Measurements from ENCODE around the gene CACNG4. TPM values are rescaled to one million over a fixed set of nuclear protein-coding genes. Genes with fewer than 3 reads are reported as not detected.

The CACNG4 gene
- total and polyA plus RNA-seq, 9 of the 15 experiments (the other 6 are each of a cell fraction or from before 2014, with no cell fraction given) = 0.07 TPM; not detected in 8

DNA sequence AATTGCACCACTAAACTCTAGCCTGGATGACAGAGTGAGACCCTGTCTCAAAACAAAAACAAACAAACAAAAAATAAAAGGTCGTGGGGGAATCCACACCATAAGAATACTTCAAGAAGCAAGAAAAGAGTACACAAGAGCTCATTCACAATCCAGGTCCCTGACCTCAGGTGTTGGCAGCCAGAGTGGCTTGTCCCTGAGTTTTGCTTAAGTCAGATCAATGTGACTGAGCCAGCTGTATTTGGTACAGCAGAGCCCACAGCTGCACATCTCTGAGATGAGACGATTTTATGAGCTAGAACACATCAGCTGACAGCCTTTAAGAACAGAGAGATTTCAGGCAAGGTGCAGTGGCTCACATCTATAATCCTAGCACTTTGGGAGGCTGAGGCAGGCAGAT, 102.2 kb downstream of the CACNG4 start:
- Histone ChIP-seq H3K9me3 (replicated peaks; ENCODE audit: control insufficient read depth, insufficient read depth, low read depth, low read length) (no peaks in the 10 kb centered on the region), H3K4me1 (replicated peaks in 1 of 2; ENCODE audit: control insufficient read depth in 2 of 2, insufficient read depth in 2 of 2, low read length in 2 of 2) (no peaks in the 10 kb centered on the region; a peak in 1 of 5 replicates), H3K79me2 (ENCODE audit: control insufficient read depth, insufficient read depth, low read length) (no peaks in the 10 kb centered on the region), H2AFZ (ENCODE audit: low read depth, low read length) (no peak overlapping the region), H3K4me3 (no peak overlapping the region), H3K36me3 (ENCODE audit: control insufficient read depth, insufficient read depth, low read length) (no peaks in the 10 kb centered on the region), H3K27me3 (ENCODE audit: control insufficient read depth in 2 of 2, insufficient read depth in 2 of 2, low read length in 2 of 2) (no peaks in the 10 kb centered on the region), H3K9ac (ENCODE audit: insufficient read depth in 1 of 2, low read depth in 2 of 2, low read length in 2 of 2) (no peak overlapping the region), H3K4me2 (ENCODE audit: insufficient read depth, low read length) (no peak overlapping the region), H3K27ac (ENCODE audit: extremely low read depth, low read depth, low read length) (no peak overlapping the region), H3K9me1 (ENCODE audit: control insufficient read depth, insufficient read depth, low read length) (no peaks in the 10 kb centered on the region), H4K20me1 (replicated peaks; ENCODE audit: control insufficient read depth, insufficient read depth, low read length) (peaks cover 8% of the 10 kb centered on the region; the same call in 1 of the 2 replicates)
- no peak for DNase-seq (ENCODE audit: extremely low read depth in 1 of 4, low spot score in 3 of 4)
- ChIA-PET CTCF (ENCODE audit: low intra/inter-chr PET ratio) (no interaction called here), POLR2A (interaction anchor here (0.6 to 1.2 kb wide), 3 partner anchors 8 to 197 kb away, joined by 4 to 6 read pairs (median 5); no protein-coding TSS in a partner anchor)
- in situ Hi-C loops (cut with MboI) = no loop called here
- intact Hi-C loops (cut with micrococcal nuclease) = no loop called here
- no TSS peak for BruUV-seq (replicated peaks)
- WGBS (ENCODE audit: insufficient coverage, low coverage, missing lambda C conversion rate) = 0% methylated on average over 2 of the region's 2 CpGs
- no peak for FAIRE-seq
- TF ChIP-seq, protein P1, sequence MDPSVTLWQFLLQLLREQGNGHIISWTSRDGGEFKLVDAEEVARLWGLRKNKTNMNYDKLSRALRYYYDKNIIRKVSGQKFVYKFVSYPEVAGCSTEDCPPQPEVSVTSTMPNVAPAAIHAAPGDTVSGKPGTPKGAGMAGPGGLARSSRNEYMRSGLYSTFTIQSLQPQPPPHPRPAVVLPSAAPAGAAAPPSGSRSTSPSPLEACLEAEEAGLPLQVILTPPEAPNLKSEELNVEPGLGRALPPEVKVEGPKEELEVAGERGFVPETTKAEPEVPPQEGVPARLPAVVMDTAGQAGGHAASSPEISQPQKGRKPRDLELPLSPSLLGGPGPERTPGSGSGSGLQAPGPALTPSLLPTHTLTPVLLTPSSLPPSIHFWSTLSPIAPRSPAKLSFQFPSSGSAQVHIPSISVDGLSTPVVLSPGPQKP (CRISPR knock-in tag; IDR thresholded peaks at IDR 0.05) = no peak
- ATAC-seq = no peak

DNA sequence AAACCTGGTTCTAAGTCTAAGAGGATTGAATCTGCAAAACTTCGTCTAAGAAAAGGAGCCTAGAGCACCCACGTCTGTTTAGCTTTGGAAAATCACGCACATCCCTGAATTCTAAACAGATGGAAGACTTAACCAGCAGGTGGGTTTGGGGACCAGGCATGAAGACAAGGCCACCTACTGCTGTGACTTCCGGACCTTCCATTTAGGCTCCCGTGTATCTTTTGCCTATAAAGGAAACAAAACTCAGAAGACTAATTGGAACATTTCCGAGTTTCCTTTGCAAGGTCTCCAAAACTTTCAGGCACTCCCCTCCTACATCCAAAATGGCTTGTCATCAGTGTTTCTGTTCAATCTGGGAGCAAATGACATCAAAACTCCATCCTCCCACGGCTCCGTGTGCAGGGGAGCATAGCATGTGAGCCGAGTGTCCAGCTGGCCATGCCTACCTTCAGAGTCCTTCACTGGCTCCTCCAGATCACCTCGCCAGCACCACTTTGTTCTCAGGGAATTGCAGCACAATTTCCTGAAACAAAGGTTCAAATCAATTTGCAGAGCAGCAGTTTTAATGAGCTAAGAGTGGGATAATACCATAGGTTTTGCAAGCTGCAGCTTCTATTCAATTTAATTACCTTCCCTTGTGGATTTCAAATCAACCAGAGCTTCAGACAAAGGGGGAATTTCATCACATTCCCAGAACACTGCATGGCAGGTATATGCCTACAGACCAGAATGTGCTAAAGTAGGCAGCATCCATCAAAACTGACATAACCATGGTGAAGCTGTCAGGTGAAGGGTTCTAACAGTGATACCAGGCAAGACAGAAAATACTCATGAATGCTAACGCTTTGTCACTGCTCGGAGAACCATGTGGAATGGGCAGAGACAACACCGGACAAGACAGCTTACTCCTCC, 103.3 kb downstream of the CACNG4 start:
- 24% methylated on average over 13 of the region's 13 CpGs for WGBS (ENCODE audit: insufficient coverage, low coverage, missing lambda C conversion rate)
- no peak overlapping the region for H3K27ac ChIP-seq (ENCODE audit: extremely low read depth, low read depth, low read length)
- H3K9me1 ChIP-seq (ENCODE audit: control insufficient read depth, insufficient read depth, low read length) = no peaks in the 10 kb centered on the region
- BruUV-seq (replicated peaks) = no TSS peak
- no peak overlapping the region for H2AFZ ChIP-seq (ENCODE audit: low read depth, low read length)
- no peak overlapping the region for H3K4me3 ChIP-seq
- TF ChIP-seq, protein P1 (CRISPR knock-in tag; IDR thresholded peaks at IDR 0.05) = no peak
- TF ChIP-seq, protein P2, sequence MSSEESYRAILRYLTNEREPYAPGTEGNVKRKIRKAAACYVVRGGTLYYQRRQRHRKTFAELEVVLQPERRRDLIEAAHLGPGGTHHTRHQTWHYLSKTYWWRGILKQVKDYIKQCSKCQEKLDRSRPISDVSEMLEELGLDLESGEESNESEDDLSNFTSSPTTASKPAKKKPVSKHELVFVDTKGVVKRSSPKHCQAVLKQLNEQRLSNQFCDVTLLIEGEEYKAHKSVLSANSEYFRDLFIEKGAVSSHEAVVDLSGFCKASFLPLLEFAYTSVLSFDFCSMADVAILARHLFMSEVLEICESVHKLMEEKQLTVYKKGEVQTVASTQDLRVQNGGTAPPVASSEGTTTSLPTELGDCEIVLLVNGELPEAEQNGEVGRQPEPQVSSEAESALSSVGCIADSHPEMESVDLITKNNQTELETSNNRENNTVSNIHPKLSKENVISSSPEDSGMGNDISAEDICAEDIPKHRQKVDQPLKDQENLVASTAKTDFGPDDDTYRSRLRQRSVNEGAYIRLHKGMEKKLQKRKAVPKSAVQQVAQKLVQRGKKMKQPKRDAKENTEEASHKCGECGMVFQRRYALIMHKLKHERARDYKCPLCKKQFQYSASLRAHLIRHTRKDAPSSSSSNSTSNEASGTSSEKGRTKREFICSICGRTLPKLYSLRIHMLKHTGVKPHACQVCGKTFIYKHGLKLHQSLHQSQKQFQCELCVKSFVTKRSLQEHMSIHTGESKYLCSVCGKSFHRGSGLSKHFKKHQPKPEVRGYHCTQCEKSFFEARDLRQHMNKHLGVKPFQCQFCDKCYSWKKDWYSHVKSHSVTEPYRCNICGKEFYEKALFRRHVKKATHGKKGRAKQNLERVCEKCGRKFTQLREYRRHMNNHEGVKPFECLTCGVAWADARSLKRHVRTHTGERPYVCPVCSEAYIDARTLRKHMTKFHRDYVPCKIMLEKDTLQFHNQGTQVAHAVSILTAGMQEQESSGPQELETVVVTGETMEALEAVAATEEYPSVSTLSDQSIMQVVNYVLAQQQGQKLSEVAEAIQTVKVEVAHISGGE (CRISPR knock-in tag; IDR thresholded peaks at IDR 0.05) = 0 out of 6 replicates have a peak, but pooled peaks of 1 of the 3 experiments have one; percentile 18
- FAIRE-seq (no peak), DNase-seq (ENCODE audit: extremely low read depth in 1 of 4, low spot score in 3 of 4) (no peak), ATAC-seq (no peak)
- no peak overlapping the region for H3K9ac ChIP-seq (ENCODE audit: insufficient read depth in 1 of 2, low read depth in 2 of 2, low read length in 2 of 2)
- no peaks in the 10 kb centered on the region; a peak in 1 of 5 replicates for H3K4me1 ChIP-seq (replicated peaks in 1 of 2; ENCODE audit: control insufficient read depth in 2 of 2, insufficient read depth in 2 of 2, low read length in 2 of 2)
- no peak overlapping the region for H3K4me2 ChIP-seq (ENCODE audit: insufficient read depth, low read length)
- H3K36me3 ChIP-seq (ENCODE audit: control insufficient read depth, insufficient read depth, low read length) = no peaks in the 10 kb centered on the region
- H3K79me2 ChIP-seq (ENCODE audit: control insufficient read depth, insufficient read depth, low read length) = no peaks in the 10 kb centered on the region
- peaks cover 8% of the 10 kb centered on the region; the same call in 1 of the 2 replicates for H4K20me1 ChIP-seq (replicated peaks; ENCODE audit: control insufficient read depth, insufficient read depth, low read length)
- ChIA-PET POLR2A (interaction anchor here (0.6 to 0.7 kb wide), 3 partner anchors 11 to 196 kb away, joined by 3 to 6 read pairs (median 3); no protein-coding TSS in a partner anchor), CTCF (ENCODE audit: low intra/inter-chr PET ratio) (no interaction called here)
- no peaks in the 10 kb centered on the region for H3K27me3 ChIP-seq (ENCODE audit: control insufficient read depth in 2 of 2, insufficient read depth in 2 of 2, low read length in 2 of 2)
- H3K9me3 ChIP-seq (replicated peaks; ENCODE audit: control insufficient read depth, insufficient read depth, low read depth, low read length) = no peaks in the 10 kb centered on the region
- in situ Hi-C loops (cut with MboI) = no loop called here
- intact Hi-C loops (cut with micrococcal nuclease) = no loop called here

Measured in K562 (cell line).